ENCODE data around the gene LKAAEAR1.

The LKAAEAR1 gene

DNA sequence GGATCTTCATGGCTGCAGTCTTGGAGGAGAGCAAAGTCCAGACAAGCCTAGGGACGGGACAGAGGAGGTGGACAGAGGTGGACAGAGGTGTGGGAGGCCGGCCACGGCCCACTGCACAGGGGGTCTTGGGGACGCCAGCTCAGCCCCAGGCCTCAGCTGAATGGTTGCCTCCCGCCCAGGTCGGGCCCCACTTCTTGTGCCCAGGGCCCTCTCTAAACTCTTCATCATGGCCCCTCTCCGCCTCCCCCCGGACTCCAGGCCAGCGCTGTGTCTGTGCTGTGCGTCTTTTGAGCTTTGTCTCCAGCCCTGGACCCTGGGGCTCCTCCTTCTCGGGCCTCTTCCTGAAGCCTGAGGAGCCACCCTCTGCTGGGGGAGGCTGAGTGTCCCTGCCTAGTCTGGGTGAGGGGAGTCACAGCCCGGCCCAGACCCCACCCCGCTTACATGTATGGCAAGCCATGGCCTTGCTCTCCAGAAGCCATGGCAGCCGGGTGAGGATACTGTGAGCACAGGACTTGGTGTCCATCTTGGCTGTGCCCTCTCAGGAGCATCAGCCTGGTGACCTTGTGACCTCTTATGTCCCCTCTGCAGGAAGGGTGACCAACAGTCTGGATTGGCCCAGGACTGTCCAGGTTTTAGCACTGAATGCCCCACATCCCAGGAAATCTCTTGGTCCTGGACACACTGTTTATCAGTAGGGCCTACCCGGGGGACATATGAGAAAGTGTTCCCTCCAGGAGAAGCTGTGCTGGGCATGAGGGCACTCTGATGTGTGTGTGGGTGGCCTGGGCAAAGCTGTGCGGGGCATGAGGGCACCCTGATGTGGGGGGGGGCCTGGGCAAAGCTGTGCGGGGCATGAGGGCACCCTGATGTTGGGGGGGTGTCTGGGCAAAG, 32.6 kb upstream of the LKAAEAR1 start:
- Histone ChIP-seq H3K4me3 (ENCODE audit: low read length) (no peak overlapping the region), H3K27me3 (ENCODE audit: control insufficient read depth, insufficient read depth, low read length) (no peaks in the 10 kb centered on the region), H3K27ac (ENCODE audit: low read length) (no peak overlapping the region), H3K4me1 (ENCODE audit: control insufficient read depth, low read depth, low read length) (no peaks in the 10 kb centered on the region), H3K9me3 (ENCODE audit: control insufficient read depth, low read depth, low read length) (no peaks in the 10 kb centered on the region), H3K9ac (ENCODE audit: low read length) (no peak overlapping the region), H3K36me3 (ENCODE audit: control insufficient read depth, low read depth, low read length) (no peaks in the 10 kb centered on the region)

DNA sequence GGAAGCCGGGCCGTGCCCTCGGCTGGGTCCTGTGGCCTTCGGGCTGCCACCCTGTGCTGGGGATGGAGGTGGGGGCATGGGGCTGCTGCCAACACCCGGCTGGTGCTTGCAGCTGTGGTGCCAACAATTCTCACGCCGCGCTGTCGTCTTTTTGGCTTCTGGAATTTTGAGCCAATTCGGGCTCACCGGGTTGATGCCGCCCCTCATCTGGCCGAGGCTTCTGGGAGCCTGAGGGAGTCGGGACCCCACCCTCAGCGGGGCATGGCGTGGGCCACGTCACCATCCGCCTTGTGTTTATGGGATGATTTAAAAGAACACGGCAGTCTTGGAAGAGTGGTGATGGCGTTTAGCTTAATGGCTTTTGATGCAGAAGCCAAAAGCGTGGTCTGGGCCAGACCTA, 31.8 kb upstream of the LKAAEAR1 start:
- no peaks in the 10 kb centered on the region for H3K36me3 ChIP-seq (ENCODE audit: control insufficient read depth, low read depth, low read length)
- H3K9ac ChIP-seq (ENCODE audit: low read length): no peak overlapping the region
- no peaks in the 10 kb centered on the region for H3K9me3 ChIP-seq (ENCODE audit: control insufficient read depth, low read depth, low read length)
- no peaks in the 10 kb centered on the region for H3K27me3 ChIP-seq (ENCODE audit: control insufficient read depth, insufficient read depth, low read length)
- H3K4me1 ChIP-seq (ENCODE audit: control insufficient read depth, low read depth, low read length): no peaks in the 10 kb centered on the region
- H3K27ac ChIP-seq (ENCODE audit: low read length): no peak overlapping the region
- H3K4me3 ChIP-seq (ENCODE audit: low read length): no peak overlapping the region

DNA sequence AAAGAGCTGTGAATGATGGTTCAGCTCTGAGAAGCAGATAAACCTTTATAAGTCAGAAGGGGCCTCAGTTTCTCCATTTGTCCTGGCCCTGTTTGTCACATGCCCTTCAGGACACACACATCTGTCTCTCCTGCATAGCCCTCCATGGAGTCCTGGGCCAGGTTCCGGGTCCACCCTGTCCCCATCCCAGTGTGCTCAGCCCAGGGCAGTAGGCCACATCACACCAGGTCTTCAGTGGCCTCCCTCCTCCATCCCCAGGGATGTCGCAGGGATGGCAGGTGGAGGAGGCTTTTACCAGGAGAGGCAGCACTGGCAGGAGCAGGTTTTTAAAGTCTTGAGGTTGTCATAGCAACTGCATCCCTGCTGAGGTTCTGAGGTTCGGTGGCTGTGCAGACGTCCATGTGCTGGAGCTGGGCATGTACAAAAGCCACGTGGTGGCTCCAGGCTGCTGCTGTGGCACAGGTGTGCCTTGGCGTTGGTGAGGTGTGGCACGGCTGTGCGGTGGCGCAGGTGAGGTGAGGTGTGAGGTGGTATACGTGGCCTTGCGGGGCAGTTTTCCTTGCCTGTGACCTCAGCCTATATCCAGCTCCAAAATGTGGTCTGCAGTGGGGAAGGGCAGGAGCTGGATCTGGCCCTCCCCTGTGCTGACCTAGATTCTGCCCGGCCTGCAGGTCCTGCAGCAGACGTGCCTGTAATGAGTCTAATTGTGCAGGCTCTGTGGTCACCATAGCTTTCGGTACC, 31.1 kb upstream of the LKAAEAR1 start:
- no peaks in the 10 kb centered on the region for H3K36me3 ChIP-seq (ENCODE audit: control insufficient read depth, low read depth, low read length)
- no peaks in the 10 kb centered on the region for H3K4me1 ChIP-seq (ENCODE audit: control insufficient read depth, low read depth, low read length)
- H3K9ac ChIP-seq (ENCODE audit: low read length): no peak overlapping the region
- no peaks in the 10 kb centered on the region for H3K27me3 ChIP-seq (ENCODE audit: control insufficient read depth, insufficient read depth, low read length)
- no peak overlapping the region for H3K4me3 ChIP-seq (ENCODE audit: low read length)
- no peaks in the 10 kb centered on the region for H3K9me3 ChIP-seq (ENCODE audit: control insufficient read depth, low read depth, low read length)
- H3K27ac ChIP-seq (ENCODE audit: low read length): no peak overlapping the region

DNA sequence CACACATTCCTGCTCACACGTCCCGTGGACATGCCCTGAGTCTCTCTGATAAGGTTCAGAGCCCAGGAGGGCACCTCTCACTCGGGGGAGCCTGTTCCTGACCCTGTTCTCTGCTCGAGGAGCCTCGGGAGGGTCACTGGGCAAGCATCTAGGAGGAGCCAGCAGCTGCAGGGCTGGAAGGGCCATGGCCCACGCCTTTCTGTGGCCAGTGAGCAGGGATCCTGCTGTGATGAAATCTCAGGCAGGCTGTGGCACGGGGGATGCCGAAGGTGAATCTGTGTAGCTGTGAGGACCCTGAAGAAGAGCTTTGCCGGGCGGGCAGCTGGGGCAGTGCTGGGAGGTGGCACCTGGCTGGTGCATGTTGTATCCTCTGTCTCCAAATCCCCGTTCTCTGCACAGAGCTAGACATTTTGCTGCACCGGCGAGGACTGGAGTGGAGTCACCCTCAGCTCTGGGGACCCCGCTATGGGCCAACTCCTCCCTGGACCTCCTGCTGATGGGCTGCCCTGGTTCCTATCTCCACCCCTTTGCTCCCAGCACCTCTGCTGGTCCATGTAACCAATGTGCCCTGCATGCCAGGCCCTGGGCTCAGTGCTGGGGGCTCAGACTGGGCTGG, 30.3 kb upstream of the LKAAEAR1 start:
- Histone ChIP-seq H3K4me1 (ENCODE audit: control insufficient read depth, low read depth, low read length) (no peaks in the 10 kb centered on the region), H3K4me3 (ENCODE audit: low read length) (no peak overlapping the region), H3K9ac (ENCODE audit: low read length) (no peak overlapping the region), H3K27ac (ENCODE audit: low read length) (no peak overlapping the region), H3K27me3 (ENCODE audit: control insufficient read depth, insufficient read depth, low read length) (no peaks in the 10 kb centered on the region), H3K36me3 (ENCODE audit: control insufficient read depth, low read depth, low read length) (no peaks in the 10 kb centered on the region), H3K9me3 (ENCODE audit: control insufficient read depth, low read depth, low read length) (no peaks in the 10 kb centered on the region)

DNA sequence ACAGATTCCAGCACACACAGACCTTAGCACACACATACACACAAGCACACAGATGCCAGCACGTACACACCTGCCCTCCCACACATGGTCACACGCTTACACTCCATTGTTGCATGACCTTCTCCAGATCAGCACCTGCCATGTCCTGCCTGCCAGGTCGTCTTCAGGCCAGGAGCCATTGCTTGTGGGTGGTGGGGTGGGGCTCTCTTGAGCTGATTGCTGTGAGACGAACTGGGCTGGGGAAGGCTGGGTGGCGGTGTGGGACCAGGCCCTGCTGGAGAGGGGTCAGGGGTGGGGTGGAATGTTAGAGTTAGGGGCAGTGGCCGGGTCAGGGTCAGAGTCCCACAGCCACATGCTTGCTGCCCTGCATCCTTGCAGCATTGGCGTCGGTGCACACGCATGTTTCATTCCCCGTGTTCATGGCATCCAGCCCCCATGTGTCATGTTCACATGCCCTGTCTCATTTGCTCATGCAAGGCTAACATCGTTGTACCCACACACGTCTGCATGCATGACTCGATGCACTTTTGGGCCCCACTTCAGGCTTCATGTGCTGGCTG, 29.7 kb upstream of the LKAAEAR1 start:
- Histone ChIP-seq H3K9ac (ENCODE audit: low read length) (no peak overlapping the region), H3K27ac (ENCODE audit: low read length) (no peak overlapping the region), H3K9me3 (ENCODE audit: control insufficient read depth, low read depth, low read length) (no peaks in the 10 kb centered on the region), H3K27me3 (ENCODE audit: control insufficient read depth, insufficient read depth, low read length) (no peaks in the 10 kb centered on the region), H3K4me3 (ENCODE audit: low read length) (no peak overlapping the region), H3K4me1 (ENCODE audit: control insufficient read depth, low read depth, low read length) (no peaks in the 10 kb centered on the region), H3K36me3 (ENCODE audit: control insufficient read depth, low read depth, low read length) (no peaks in the 10 kb centered on the region)

DNA sequence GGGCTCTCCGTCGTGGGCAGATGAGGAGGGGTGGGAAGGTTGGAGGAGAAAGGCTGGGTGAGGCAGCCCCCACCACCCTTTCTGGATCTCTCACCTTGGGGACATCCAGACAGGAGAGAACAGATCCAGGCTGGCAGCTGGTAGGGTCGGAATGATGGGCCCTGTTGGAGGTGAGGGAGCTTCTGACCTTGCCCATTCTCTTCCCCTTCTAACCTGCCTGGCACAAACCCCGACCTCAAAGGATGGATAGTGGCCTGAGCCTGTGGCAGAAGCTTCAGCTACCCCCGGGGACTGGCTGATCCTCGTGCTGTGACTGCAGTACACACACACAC, 29.2 kb upstream of the LKAAEAR1 start:
- no peak overlapping the region for H3K4me3 ChIP-seq (ENCODE audit: low read length)
- H3K9ac ChIP-seq (ENCODE audit: low read length): no peak overlapping the region
- H3K4me1 ChIP-seq (ENCODE audit: control insufficient read depth, low read depth, low read length): no peaks in the 10 kb centered on the region
- H3K36me3 ChIP-seq (ENCODE audit: control insufficient read depth, low read depth, low read length): no peaks in the 10 kb centered on the region
- no peaks in the 10 kb centered on the region for H3K9me3 ChIP-seq (ENCODE audit: control insufficient read depth, low read depth, low read length)
- H3K27ac ChIP-seq (ENCODE audit: low read length): no peak overlapping the region
- no peaks in the 10 kb centered on the region for H3K27me3 ChIP-seq (ENCODE audit: control insufficient read depth, insufficient read depth, low read length)

DNA sequence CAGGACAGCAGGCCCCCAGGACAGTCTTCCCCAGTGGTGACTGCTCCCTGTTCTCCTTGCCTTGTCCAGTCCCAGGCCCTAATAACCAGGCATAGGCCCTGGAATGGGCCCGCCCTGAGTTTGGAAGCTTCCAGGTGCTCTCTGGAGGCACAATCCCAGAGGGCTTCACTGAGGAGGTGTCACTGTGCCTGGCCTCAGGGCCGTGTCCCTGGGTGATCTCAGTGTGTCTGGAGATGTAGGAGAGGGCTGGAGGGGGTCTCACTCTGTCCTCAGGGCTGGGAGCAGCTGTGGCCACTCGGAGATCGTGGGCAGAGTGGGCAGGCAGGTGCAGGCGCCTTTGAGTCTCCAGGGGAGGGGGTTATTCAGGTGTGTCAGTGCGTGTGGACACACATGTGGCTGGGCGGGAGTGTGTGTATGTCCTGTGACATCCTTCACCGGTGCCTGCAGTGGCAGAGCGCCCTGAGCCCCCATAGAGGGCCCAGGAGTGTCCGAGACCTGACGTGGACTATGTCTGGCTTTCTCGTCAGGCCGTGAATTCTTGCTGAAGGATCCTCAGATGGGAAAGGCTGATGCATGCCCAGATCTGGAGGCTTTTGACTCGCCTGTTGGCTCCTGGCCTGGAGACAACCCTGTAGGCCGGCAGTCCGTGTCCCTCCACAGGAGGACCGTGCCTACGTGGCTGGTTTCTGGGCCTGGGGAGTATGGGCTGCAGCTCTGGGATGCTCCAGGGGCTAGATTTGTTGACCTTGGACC, 28.7 kb upstream of the LKAAEAR1 start:
- no peaks in the 10 kb centered on the region for H3K9me3 ChIP-seq (ENCODE audit: control insufficient read depth, low read depth, low read length)
- no peaks in the 10 kb centered on the region for H3K36me3 ChIP-seq (ENCODE audit: control insufficient read depth, low read depth, low read length)
- no peak overlapping the region for H3K4me3 ChIP-seq (ENCODE audit: low read length)
- no peaks in the 10 kb centered on the region for H3K27me3 ChIP-seq (ENCODE audit: control insufficient read depth, insufficient read depth, low read length)
- H3K9ac ChIP-seq (ENCODE audit: low read length): no peak overlapping the region
- no peaks in the 10 kb centered on the region for H3K4me1 ChIP-seq (ENCODE audit: control insufficient read depth, low read depth, low read length)
- H3K27ac ChIP-seq (ENCODE audit: low read length): no peak overlapping the region

DNA sequence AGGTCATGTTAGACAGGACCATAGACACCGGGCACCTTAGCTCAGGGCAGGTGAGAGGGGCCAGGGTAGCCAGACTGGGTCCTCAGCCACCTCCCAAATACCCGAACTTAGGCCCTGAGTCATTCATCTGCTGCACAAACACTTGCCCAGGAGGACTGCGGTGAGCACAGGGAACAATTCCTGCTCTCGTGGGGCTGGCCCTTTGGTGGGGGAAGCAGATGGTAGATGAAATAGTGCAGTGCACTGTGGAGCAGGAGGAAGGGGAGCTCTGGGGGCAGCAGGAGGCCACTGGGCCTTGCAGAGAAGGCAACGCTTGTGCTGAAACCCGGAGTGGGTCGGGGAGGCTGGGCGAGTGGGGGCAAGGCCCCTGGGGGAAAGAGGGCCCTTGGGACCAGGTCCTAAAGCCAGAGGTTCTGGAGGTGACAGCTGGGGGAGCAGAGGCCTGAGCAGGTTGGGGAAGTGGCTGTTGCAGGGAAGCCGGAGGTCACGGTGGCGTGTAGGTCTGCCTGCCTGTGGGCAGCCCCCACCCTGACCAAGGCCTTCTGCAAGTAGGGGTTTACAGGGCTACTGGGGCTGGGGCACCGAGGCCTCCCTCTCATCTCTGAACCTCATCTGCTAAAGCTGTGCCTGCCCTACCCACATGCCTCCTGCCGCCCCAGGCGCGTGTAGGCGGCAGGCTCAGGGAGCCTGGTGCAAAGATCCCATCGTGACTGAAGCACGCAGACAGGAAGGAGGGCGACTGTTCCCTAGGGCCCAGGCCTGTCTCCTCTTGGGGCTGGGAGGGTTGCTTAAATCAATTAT, 27.8 kb upstream of the LKAAEAR1 start:
- H3K36me3 ChIP-seq (ENCODE audit: control insufficient read depth, low read depth, low read length): no peaks in the 10 kb centered on the region
- no peak overlapping the region for H3K9ac ChIP-seq (ENCODE audit: low read length)
- no peak overlapping the region for H3K27ac ChIP-seq (ENCODE audit: low read length)
- no peaks in the 10 kb centered on the region for H3K9me3 ChIP-seq (ENCODE audit: control insufficient read depth, low read depth, low read length)
- H3K4me1 ChIP-seq (ENCODE audit: control insufficient read depth, low read depth, low read length): no peaks in the 10 kb centered on the region
- H3K4me3 ChIP-seq (ENCODE audit: low read length): no peak overlapping the region
- H3K27me3 ChIP-seq (ENCODE audit: control insufficient read depth, insufficient read depth, low read length): no peaks in the 10 kb centered on the region

DNA sequence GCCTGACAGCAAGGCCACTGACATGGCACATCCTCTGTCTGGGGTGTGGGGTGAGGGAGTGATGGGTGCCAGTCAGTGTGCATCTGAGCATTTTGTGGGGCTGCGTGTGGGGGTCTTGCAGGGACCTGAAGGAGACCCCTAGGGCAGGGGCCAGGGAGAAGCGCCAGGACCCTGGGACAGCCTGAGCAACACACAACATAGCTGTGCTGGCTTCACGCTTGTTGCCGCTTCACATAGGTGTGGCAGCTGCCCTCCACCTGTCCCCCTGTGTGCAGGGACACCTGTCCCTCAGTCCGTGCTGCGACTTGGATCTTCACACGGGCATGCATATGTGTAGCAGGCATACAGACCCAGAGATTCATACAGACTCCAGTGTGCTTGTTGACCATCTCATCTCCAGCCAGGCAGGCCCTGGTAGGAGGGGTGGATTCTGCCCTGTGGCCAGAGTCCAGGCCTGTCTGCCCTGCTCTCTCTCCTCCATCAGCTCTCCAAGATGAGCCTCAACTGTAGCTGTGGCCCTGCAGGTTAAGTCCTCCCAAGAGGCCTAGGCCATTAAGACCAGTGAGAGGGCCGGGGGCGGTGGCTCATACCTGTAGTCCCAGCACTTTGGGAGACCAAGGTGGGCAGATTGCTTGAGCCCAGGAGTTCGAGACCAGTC, 26.3 kb upstream of the LKAAEAR1 start:
- H3K4me3 ChIP-seq (ENCODE audit: low read length): no peak overlapping the region
- H3K27ac ChIP-seq (ENCODE audit: low read length): no peak overlapping the region
- H3K27me3 ChIP-seq (ENCODE audit: control insufficient read depth, insufficient read depth, low read length): no peaks in the 10 kb centered on the region
- H3K9ac ChIP-seq (ENCODE audit: low read length): no peak overlapping the region
- H3K9me3 ChIP-seq (ENCODE audit: control insufficient read depth, low read depth, low read length): no peaks in the 10 kb centered on the region
- H3K36me3 ChIP-seq (ENCODE audit: control insufficient read depth, low read depth, low read length): no peaks in the 10 kb centered on the region
- H3K4me1 ChIP-seq (ENCODE audit: control insufficient read depth, low read depth, low read length): no peaks in the 10 kb centered on the region

DNA sequence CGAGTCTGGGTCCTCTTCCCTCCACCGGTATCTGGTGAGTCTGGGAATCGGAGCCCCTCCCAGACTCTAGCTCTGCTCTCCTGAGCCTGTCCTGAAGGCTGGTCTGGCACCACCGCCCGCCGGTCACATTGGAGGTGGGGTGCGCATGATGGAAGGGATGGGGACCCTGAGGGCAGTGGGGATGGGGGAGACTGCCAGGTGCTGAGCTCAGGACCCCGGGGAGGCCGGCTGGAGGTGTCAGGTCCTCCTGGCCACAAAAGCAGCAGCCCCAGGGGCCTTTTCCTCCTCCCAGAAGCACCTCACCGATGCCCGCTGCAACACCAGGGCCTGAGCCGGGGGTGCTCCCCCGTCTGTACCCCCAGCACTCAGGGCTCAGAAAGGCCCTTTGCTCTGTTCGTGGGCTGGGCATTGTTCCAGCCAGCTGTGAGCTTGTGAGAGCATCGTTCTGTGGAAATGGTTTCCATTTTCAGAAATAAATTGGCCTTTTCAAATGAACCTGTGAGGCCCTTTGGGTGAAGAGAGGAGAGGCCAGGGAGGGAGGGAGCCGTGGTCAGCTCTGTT, 25.7 kb upstream of the LKAAEAR1 start:
- Histone ChIP-seq H3K4me3 (ENCODE audit: low read length) (no peak overlapping the region), H3K27ac (ENCODE audit: low read length) (no peak overlapping the region), H3K9ac (ENCODE audit: low read length) (no peak overlapping the region), H3K36me3 (ENCODE audit: control insufficient read depth, low read depth, low read length) (no peaks in the 10 kb centered on the region), H3K9me3 (ENCODE audit: control insufficient read depth, low read depth, low read length) (no peaks in the 10 kb centered on the region), H3K27me3 (ENCODE audit: control insufficient read depth, insufficient read depth, low read length) (no peaks in the 10 kb centered on the region), H3K4me1 (ENCODE audit: control insufficient read depth, low read depth, low read length) (no peaks in the 10 kb centered on the region)
